H4 (cell line): ENCODE results near the gene NEMP2. TPM values are rescaled to one million over a fixed set of nuclear protein-coding genes. Genes with fewer than 3 reads are reported as not detected.

Experiments
- DNase-seq: peaks from one replicate; pipeline ENCODE4 v3.0.0-alpha.2; 2015; ENCODE audit warnings: low spot score
- total RNA-seq: library from RNA; depleted of rRNA; stranded (reverse); fragments of >200 nt; shearing (Covaris generic); gene quantifications from 2 replicates; pipeline ENCODE4 v1.2.3, GENCODE V29; 2014

The NEMP2 gene
- total RNA-seq, 1 experiment from 2014 or later: 14.6 TPM

DNA sequence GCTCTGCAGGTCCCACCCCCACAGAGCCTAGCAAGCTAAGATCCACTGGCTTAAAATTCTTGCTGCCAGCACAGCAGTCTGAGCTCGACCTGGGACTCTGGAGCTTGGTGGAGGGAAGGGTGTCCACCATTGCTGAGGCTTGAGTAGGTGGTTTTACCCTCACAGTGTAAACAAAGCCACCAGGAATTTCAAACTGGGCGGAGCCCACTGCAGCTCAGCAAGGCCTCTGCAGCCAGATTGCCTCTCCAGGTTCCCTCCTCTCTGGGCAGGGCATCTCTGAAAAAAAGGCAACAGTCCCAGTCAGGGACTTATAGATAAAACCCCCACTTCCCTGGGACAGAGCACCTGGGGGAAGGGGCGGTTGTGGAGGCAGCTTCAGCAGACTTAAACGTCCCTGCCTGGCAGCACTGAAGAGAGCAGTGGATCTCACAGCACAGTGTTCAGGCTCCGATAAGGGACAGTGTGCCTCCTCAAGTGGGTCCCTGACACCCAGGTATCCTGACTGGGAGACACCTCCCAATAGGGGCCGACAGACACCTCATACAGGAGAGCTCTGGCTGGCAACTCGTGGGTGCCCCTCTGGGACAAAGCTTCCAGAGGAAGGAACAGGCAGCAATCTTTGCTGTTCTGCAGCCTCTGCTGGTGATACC, 20.0 kb upstream of the NEMP2 start:
- peak; percentile 10 for DNase-seq

DNA sequence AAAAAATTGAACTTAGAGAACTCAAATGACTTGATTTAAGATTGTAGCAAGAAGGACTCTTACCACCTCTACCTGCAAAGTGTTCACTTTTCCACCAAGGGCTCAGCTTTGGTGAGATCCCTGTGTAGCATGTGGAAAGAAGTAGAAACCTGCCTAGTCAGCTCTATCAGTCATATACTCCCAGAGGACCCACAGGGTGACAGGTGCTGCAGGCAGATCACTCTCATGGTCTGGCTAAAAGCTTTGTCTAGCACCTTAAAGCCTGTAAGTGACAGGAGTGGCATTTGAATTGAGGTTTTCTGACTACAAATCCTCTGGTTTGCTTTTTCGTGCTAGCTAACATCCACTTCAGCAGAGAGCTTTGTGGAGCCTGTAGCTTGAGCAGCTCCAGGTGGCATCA, 18.7 kb upstream of the NEMP2 start:
- no peak for DNase-seq

DNA sequence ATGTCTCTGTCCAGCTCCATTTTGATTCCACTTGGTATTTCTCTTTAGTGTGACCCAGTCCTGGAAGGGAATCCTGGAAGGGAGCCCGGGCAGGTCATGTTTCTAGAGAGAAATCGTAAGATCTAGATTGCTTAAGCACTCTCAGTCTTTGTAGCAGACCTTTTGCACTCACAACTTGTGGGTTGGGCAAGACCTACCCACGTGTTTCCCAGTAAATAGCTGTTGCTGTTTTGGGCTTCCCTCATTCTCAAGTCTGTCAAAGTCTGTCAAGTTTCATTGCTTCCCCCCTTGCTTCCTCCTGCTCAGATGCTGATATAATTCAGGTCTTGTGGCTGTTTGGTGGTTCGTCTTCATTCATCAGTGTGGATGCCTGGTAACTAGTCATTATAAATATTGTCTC, 17.4 kb upstream of the NEMP2 start:
- peak; percentile 34 for DNase-seq

DNA sequence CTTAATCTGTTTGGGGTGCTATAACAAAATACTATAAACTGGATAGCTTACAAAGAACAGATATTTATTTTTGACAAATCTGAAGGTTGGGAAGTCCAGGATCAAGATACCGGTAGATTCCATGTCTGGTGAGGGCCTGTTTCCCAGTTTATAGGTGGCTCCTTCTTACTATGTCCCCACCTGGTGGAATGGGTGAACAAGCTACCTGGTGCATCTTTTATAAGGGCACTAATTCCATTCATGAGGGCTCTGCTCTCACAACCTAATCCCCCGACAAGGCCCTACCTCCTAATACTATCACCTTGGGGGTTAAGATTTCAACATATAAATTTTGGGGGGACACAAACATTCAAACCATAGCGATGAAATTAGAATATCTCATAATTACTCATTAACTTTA, 15.6 kb upstream of the NEMP2 start:
- DNase-seq: no peak

DNA sequence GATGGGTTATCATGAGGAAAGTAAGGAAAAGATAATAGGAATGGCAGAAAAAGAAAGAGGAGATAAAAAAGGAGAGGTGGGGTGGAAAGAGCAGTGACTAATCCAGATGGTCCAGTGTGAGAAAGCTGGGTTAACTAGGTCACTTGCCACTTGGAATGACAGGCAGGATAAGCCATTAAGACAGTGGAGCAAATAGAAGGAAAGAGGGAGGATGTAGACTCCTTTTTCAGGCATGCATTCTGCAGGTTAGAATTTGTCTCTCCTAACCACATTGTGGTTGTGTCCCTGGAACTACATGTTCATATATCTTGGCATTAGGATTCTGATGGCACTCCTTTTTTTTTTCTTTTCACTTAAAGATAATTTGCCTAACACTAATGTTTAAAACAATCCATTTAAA, 13.4 kb upstream of the NEMP2 start:
- DNase-seq: no peak

DNA sequence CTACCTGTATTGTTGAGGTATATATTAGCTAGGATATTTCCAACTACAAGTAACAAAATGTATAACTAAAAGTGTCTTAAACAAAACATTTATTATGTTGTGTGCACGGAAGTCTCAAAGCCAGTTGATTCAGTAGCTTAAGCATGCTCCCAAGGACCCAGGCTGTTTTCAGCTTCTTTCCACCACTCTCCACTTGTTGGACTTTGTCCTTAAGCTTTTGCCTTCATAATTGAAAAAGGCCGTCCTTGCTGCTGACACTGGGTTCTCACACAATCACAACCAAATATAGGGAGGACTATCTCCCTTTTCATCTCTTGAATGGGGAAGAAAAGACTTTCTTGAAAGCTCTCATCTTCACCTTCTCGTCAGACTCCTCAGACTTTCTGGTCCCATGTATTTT, 12.2 kb upstream of the NEMP2 start:
- no peak for DNase-seq

DNA sequence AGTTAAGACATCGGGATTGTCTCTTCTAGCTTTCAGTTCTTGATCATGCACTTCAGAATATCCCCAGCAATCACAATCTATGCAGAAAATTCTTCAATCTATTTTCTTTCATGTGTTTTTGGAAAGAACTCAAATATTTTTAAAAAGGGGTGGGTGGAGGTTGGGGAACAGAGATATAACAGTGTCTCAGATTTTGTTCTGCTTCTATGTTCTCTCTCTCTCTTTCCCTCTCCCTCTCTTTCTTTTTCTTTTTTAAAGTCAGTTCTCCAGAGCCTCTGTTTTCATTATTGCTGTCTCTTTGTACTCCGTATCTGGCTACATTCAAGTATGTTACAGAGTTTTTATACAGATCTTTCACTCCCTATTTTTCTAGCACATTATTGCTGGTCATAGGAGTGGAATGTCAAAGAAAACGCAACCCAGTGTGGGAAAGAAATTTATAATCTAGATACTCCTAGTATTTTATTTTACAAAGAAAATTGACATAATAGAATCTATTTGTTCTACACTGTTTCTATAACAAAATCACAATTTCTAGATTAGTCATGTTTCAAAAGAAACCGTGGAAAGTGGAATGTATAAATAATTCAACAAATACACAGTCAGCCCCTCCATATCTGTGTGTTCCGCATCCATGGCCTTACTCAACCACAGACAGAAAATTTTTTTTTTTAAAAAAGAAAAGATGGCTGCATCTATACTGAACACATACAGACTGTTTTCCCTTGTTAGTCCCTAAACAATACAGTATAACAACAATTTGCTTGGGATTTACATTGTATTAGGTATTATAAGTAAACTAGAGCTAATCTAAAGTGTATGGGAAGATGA, 11.2 kb upstream of the NEMP2 start:
- DNase-seq: no peak

DNA sequence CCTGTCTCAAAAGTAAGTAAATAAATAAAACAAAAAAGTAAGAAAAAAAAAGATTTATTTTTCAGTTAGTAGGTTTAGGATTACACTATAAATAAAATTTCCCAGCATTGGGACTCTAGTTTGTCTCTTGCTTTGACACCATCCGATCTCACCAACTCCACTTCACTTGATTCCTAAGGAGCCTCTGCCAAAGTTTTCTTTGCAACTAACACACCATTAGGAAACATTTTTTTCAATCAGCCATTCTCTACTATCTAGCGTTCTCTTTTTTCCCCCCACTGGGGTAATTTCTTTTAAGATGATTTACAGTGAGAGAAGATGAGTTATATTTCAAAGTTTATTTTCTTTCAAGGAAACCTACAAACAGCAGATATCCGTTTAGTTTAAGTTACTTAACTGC, 10.6 kb upstream of the NEMP2 start:
- DNase-seq: no peak

DNA sequence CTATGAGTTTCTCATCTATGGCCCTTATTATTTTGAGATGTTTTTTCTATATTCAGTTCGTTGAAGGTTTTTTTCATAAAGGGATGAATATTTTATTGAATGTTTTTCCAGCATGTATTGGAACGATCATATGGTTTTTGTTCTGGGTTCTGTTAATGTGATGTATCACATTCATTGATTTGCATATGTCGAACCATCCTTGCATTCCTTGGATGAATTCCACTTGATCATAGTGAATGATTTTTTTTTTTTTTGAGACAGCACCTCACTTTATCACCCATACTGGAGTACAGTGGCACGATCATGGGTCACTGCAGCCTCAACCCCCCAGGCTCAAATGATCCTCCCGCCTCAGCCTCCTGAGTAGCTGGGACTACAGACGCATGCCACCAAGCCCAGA, 5.5 kb upstream of the NEMP2 start:
- no peak for DNase-seq

DNA sequence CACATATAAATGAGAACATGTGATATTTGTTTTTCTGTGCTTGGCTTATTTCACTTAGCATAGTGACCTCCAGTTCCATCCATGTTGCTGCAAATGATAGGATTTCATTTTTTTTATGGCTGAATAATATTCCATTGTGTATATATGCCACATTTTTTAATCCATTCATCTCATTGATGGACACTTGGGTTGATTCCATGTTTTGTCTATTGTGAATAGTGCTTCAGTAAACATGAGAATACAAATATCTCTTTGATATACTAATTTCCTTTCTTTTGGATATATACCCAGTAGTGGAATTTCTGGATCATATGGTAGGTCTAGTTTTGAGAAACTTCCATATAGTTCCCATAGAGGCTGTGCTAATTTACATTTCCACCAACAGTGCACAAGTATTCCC, 3.7 kb upstream of the NEMP2 start:
- no peak for DNase-seq

DNA sequence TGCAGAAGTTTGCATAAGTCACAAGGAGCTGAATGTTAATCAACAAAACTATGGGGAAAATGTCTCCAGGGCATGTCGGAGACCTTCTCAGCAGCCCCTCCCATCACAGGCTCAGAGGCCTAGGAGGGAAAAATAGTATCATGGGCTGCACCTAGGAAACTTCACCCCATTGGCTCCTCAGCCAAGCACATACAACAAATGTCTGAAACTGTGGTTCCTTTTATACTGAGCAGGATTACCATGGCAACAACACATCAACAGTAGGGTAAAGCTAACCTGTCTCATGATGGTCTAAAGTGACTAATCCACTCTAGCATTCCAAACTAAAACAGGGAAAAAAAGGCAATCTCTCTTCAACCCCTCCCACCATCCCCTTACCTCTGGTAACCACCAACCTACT, 3.2 kb upstream of the NEMP2 start:
- no peak for DNase-seq

DNA sequence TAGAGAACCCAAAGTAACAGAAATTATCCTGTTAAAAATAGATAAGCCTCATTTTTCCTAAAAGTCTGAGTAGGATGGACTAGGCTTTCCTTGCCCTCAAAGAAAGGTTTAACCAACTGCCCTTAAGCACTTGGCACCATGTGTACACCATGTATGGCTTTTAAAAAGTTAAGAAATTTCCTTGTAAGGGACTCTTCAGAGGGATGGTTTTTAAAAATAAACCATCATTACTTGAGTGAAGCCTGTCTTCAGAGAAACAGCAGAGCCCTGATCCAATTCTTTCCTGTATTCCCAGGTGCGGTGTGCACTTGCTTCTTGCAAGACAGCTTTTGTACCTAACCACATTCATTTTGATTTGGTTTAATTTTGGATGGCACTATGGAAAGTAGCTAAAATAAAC, 1.1 kb upstream of the NEMP2 start:
- no peak for DNase-seq

DNA sequence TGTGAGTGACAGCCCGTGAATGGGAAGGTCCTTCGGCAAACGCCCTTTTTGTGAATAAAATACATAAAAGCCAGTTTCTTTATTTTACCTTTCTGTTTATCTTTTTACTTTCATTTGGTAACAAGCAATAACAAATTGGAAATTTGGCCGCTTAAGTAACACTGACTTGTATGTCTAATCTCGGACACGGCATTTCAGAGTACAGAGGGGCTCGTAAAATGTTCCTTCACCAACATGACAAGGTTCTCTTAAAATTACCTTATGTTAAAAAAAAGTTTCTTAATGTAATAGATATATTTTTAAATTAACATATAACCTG, 558 bp upstream of the NEMP2 start:
- DNase-seq: no peak

DNA sequence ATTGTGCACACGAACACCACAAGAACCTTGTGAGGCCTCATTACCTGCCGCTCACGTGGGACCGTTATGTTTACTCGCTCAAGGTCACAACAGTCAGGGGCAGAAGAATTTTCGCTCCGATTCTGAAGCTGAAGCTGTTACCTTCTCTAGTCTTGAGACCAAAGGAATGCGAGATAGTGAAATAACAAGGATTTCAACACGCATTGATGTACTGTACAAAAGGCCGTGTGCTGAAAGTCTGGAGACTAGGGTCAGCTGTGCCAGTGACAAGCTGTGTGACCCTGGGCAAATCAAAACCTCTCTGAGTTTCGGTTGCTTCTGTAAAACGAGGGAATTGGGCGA, 583 bp downstream of the NEMP2 start:
- DNase-seq: no peak

DNA sequence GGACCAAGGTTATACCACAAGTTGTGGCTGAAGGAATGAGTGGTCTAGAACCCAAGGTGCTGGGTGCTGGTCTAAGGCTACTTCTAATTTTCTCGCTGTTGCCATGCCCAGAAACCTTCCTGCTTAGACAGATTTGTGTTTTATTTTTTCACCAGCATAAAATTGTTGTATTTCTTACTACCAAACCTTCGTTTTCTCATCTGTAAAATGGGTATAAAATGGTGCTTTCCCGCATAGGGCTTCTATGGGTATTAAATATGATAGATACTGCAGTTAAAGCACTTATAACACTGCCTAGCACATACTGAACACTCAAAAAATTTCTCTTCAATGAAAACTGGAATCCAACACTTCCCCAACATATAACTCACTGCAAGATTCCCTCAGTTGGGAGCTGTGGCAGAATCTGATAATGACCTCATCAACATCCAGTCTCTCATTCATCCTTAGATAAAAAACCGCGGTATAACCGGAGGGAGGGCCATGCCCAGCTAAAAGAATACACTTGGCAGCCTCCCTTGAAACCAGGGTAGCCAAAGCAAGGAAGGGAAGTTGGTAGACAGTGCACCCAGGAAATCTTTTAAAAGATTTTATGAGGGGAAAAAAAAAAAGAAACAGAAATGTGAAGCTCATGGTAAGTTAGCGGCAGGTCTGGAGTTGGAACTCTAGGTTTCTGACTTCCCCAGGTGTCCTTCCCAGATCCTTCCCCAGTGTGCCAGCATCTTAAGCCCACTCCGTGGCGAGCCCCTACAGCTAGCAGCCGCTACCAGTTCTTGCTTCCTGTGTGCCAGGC, 1.2 kb downstream of the NEMP2 start:
- no peak for DNase-seq

DNA sequence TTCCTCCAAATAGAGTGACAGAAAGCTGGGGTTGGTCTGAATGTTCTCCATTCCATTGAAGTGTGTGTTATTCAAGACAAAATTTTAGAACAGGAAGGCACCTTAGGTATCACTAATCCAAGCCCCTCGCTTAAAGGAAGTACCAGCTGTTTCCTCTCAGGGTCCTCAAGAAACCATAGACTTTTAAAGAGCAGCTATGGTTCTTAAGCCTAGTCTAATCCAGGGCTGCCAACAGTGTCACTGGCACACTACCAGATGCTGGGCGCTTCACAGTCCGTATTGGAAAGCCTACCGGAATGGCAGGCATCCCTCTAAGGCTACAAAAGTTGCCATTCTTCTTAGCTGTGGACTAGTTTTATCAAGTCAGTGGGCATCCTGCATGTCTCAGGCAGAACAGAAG, 1.9 kb downstream of the NEMP2 start:
- no peak for DNase-seq

DNA sequence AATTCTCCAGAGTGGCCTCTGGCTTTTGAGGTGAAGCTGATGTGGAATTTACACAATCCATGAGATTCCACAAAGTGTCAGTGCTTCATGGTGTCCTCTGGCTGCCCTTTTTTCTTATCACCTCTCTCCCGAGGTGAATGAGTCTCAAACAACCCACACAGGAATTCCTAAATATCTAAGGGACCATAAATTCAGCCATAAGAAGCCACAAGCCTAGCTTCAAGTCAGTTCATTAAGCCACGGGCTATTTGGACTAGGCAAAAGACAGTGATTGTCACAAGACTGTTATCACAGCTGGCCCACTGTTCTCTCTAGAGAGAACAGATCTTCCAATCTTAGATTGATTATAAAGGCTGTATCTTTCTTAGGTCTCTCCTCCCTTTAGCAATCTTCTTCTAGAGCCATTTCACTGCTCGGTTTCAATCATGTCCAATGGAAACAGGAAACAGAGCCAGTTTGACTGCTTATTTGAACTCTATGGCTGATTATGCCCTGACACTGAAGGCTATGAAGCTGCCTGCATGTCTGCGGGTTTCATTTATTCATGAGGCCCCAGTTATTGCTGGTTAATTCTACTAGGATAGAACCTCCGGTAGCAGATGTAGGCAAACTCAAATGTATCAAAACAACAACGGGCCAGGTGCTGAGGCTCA, 4.1 kb downstream of the NEMP2 start:
- peak; percentile 25 for DNase-seq

DNA sequence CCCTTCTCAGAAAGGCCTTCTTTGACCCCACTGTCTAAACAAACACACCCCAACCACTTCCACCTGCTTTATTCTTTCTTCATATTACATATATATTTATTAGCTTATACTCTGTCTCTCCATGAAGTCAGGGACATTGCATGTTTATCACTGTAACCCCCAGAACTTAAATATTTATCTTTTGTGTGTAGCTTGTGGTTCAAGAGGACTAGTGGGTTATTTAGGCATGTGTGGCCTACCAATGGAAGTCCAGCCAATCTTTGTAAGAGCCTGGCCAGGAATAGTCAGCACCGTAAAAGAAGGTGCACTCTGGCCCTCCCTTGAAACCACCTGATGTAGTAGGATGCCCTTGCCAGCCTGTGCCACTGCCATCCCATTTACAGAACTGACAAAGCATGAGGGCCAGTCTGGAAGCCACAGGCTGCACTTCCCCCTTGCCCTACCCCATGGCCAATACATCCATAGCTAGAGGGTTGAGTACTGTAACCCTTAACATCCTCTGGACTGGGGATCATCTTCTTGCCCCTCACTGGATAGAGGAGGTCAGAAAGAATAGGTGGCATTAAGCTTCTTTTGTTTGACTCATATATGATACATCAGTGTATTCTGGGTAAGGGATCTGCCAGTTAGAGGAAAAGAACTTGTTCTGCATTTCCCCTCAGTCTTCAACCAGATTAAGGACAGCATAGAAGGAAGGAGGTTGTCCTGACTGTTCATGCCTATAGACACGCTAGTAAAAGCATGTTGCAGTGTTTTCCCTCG, 4.9 kb downstream of the NEMP2 start:
- DNase-seq: peak; percentile 65

DNA sequence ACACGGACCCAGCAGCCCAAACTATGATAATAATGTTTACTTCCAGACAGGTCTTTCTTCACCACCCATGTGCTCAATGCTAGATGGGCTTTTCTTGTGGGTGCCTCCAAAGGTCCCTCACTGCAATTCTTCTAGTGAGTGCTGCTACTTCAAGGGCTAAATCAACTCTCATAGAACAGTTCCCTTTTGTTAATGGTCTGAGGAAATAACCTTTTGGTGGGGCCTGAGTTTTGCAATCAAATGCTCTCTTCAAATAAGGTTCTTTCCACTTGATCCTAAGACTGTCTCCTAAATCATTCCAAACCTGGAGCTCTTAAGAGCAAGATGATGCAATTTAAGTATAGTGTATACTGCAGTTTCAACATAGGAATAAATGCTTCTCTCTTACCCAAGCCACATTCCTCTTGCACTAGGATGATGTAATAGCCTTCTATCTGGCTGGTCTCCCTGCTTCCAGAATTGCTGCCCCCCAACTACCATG, 6.0 kb downstream of the NEMP2 start:
- DNase-seq: peak; percentile 77

DNA sequence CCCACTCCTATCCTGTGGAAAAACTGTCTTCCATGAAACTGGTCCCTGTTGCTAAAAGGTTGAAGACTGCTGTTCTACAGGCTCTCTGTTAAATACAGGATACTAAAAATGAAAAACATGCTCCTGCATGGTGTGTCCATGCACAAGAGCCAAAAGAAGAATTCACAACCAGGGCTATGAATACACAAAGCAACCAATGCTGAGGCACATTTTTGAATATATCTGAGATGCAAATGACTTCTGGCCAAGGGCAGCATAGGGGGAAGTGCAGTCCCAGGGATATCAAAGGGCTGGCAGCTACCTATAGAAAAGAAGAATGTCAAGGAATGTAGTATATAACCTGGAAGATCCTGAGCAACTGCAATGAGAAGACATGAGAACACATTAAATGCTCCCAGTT, 6.6 kb downstream of the NEMP2 start:
- DNase-seq: no peak

DNA sequence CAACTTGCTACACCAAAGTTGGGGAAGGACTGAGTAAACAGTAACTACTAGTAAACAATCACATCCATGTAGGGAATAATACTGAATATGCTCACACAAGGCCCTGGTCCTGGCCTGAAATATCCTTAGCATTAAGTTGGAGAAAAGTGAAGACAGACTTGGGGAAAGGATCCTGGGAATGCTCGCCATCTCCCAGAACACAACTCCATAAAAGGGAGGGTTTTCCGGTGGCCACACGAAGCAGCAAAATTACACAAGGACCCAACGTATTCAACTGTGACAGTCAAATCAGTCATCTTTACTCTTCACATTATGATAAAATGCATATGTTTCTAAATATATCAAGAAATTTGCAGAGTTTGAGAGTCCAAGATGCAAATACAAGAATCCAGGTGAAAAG, 7.3 kb downstream of the NEMP2 start:
- DNase-seq: no peak
